Endothelial cell (in vitro differentiated cells): ENCODE results near the gene KCNMA1. TPM values are rescaled to one million over a fixed set of nuclear protein-coding genes. Genes with fewer than 3 reads are reported as not detected.

Experiments
- DNase-seq: peaks from one replicate; pipeline ENCODE4 v3.0.0; 2021; ENCODE audit warnings: low spot score
- H3K27ac Mint-ChIP-seq: one replicate; pipeline ENCODE4 v1.8.0; 2021; ENCODE audit warnings: mixed read lengths, inconsistent platforms; ENCODE audit not compliant: unreplicated experiment
- H3K27me3 Mint-ChIP-seq: one replicate; pipeline ENCODE4 v1.8.0; 2021; ENCODE audit warnings: mild to moderate bottlenecking, moderate library complexity, mixed read lengths, inconsistent platforms; ENCODE audit not compliant: unreplicated experiment
- H3K36me3 Mint-ChIP-seq: one replicate; pipeline ENCODE4 v1.8.0; 2021; ENCODE audit warnings: mild to moderate bottlenecking, low read depth, mixed read lengths, inconsistent platforms; ENCODE audit not compliant: unreplicated experiment
- H3K4me1 Mint-ChIP-seq: one replicate; pipeline ENCODE4 v1.8.0; 2021; ENCODE audit warnings: mild to moderate bottlenecking, mixed read lengths, inconsistent platforms; ENCODE audit not compliant: unreplicated experiment
- H3K4me3 Mint-ChIP-seq: one replicate; pipeline ENCODE4 v1.8.0; 2021; ENCODE audit warnings: mild to moderate bottlenecking, mixed read lengths, inconsistent platforms; ENCODE audit not compliant: unreplicated experiment
- H3K9me3 Mint-ChIP-seq: one replicate; pipeline ENCODE4 v1.8.0; 2021; ENCODE audit warnings: mixed read lengths, inconsistent platforms; ENCODE audit not compliant: unreplicated experiment
- CTCF ChIP-seq: fragments of 200-600 bp; sonication (generic); IDR thresholded peaks from one replicate; pipeline ENCODE4 v1.5.0; 2021; ENCODE audit warnings: antibody characterized with exemption; ENCODE audit not compliant: unreplicated experiment
- total RNA-seq: library from RNA; stranded (reverse); fragmentation: NEBNext Ultra II Directional; extraction: Animal tissue kit (Norgen Biotek cat#: 25700); gene quantifications from one replicate; pipeline ENCODE4 v1.2.1, GENCODE V29; 2021; ENCODE audit not compliant: unreplicated experiment

The KCNMA1 gene
- total RNA-seq, 1 donor from 2014 or later, result 5.1 TPM

DNA sequence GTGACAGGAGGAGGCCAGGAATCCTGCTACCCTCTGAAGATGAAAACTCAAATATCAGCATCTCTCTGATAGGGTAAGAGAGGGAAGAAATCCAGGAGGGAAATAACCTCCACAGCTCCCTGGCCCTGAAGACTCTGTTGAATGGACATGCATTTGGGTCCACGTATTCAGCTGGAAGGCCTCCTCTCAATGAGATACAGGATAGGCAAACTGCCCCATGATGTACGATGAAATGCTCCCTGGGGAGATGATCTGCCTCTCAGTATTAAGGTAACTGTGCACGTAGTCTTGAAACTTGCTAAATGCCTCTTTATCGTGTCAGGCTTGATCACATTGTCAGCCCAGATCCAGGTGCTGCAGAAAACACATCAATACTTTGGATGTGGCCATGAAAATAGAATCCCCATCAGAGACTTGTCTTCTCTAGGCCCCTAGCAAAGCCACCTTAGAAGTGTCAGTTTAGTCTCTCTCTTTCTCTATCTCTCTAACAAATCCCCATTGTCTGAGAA, 384.0 kb downstream of the KCNMA1 start:
- no peak for DNase-seq
- no peaks in the 10 kb centered on the region for H3K4me1 Mint-ChIP-seq
- H3K9me3 Mint-ChIP-seq, result no peaks in the 10 kb centered on the region
- no peaks in the 10 kb centered on the region for H3K36me3 Mint-ChIP-seq
- no peak overlapping the region for H3K27ac Mint-ChIP-seq
- no peak for TF ChIP-seq CTCF
- H3K4me3 Mint-ChIP-seq, result no peak overlapping the region
- no peaks in the 10 kb centered on the region for H3K27me3 Mint-ChIP-seq

DNA sequence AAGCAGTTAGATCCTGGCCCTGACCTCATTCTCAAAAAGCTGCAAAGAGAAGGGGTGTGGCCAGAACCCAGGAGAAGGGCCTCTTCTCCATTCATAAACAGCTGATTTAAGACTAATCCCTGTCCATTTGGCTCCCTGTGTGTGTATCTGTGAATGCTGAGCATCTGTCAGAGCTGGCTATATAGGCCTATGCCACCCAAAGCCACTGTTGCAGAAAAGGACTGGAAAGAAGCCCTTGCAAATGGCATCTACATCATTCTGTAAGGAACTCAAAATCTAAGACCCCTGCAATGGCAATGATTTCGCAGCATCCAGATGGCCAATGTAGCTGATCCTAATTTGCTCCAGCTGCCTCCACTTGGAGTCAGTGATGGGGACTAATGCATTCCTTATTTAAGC, 384.5 kb downstream of the KCNMA1 start:
- H3K4me1 Mint-ChIP-seq, result no peaks in the 10 kb centered on the region
- no peak for DNase-seq
- H3K27me3 Mint-ChIP-seq, result no peaks in the 10 kb centered on the region
- no peak for TF ChIP-seq CTCF
- no peaks in the 10 kb centered on the region for H3K9me3 Mint-ChIP-seq
- H3K36me3 Mint-ChIP-seq, result no peaks in the 10 kb centered on the region
- no peak overlapping the region for H3K4me3 Mint-ChIP-seq
- H3K27ac Mint-ChIP-seq, result no peak overlapping the region

GRCh38 chr10:77252380-77253146, 385.0 kb downstream of the KCNMA1 start:
- Mint-ChIP-seq H3K27me3 (no peaks in the 10 kb centered on the region), H3K4me3 (no peak overlapping the region), H3K9me3 (no peaks in the 10 kb centered on the region), H3K4me1 (peaks cover under 1% of the 10 kb centered on the region), H3K36me3 (no peaks in the 10 kb centered on the region), H3K27ac (no peak overlapping the region)
- DNase-seq, result no peak
- no peak for TF ChIP-seq CTCF

DNA sequence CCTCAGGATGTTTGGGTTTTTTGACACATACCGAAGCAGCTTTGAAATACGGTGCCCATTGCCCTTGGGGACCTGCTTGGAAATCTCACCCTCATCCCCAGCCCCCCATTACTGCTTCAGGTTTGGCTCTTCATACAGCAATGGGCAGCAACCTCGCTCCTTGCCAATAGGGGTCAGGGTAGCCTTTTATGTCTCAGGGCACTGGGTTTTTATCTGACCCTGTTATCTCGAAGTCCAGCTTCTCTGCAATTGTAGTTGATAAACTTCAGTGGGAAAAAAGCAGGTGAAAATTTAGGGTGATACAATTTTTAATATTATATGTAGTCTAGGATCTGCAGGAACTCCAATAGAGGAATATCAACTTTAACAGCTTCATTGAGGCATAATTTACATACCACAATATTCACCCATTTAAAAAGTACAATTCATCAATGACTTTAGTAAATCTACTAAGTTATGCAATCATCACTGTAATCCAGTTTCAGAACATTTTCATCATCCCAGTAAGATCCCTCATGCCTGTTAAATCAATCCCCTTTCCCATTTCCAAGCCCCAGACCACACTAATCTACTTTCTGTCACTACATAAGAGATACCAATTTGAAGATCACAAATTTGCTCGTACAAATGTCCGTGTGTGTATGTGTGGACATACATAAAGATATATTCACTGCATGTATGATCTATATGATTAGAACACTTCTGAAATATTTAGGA, 386.2 kb downstream of the KCNMA1 start:
- Mint-ChIP-seq H3K27me3 (no peaks in the 10 kb centered on the region), H3K36me3 (no peaks in the 10 kb centered on the region), H3K4me1 (peaks cover 11% of the 10 kb centered on the region), H3K4me3 (no peak overlapping the region), H3K27ac (no peak overlapping the region), H3K9me3 (no peaks in the 10 kb centered on the region)
- peak; percentile 67 for TF ChIP-seq CTCF
- peak; percentile 46 for DNase-seq
